ENCODE data around the gene FAF1.

FAF1 gene

GRCh38 chr1:50978852-50979781 is 19.1 kb upstream of the FAF1 start (continued):
- TF ChIP-seq YY2 (tag by site-specific recombination; IDR thresholded peaks at IDR 0.05), result no peak
- no peak for TF ChIP-seq ZNF530 (tag by site-specific recombination; IDR thresholded peaks at IDR 0.05; ENCODE audit: low read depth)
- no peak for TF ChIP-seq ELK4 (IDR thresholded peaks at IDR 0.05; ENCODE audit: borderline replicate concordance, low read depth, low read length)
- TF ChIP-seq ZNF23 (tag by site-specific recombination; IDR thresholded peaks at IDR 0.05; ENCODE audit: borderline replicate concordance), result no peak
- TF ChIP-seq ZNF521 (tag by site-specific recombination; IDR thresholded peaks at IDR 0.05), result no peak
- 0 out of 2 replicates have a peak, but pooled peaks have one; percentile 5 for TF ChIP-seq ZBTB17 (tag by site-specific recombination; IDR thresholded peaks at IDR 0.05)
- TF ChIP-seq KLF17 (tag by site-specific recombination; IDR thresholded peaks at IDR 0.05), result no peak
- no peak for TF ChIP-seq ZNF292 (tag by site-specific recombination; IDR thresholded peaks at IDR 0.05; ENCODE audit: borderline replicate concordance, low read depth)
- no peak for TF ChIP-seq ZNF544 (tag by site-specific recombination; IDR thresholded peaks at IDR 0.05)
- no peak for TF ChIP-seq HOXA7 (CRISPR knock-in tag; IDR thresholded peaks at IDR 0.05; ENCODE audit: borderline replicate concordance)
- TF ChIP-seq ZNF76 (tag by site-specific recombination; IDR thresholded peaks at IDR 0.05; ENCODE audit: borderline replicate concordance, low read depth), result no peak
- TF ChIP-seq ZNF843 (tag by site-specific recombination; IDR thresholded peaks at IDR 0.05), result no peak
- TF ChIP-seq ZNF248 (tag by site-specific recombination; IDR thresholded peaks at IDR 0.05), result no peak
- no peak for TF ChIP-seq ZNF433 (tag by site-specific recombination; IDR thresholded peaks at IDR 0.05; ENCODE audit: low read depth)
- TF ChIP-seq MZF1 (tag by site-specific recombination; IDR thresholded peaks at IDR 0.05; ENCODE audit: borderline replicate concordance), result no peak
- no peak for TF ChIP-seq ZNF610 (tag by site-specific recombination; IDR thresholded peaks at IDR 0.05; ENCODE audit: borderline replicate concordance)
- TF ChIP-seq ZNF398 (tag by site-specific recombination; IDR thresholded peaks at IDR 0.05), result peak; percentile 32; the same call in 1 of the 2 replicates
- no peak for TF ChIP-seq ZNF837 (tag by site-specific recombination; IDR thresholded peaks at IDR 0.05)
- TF ChIP-seq ZNF747 (tag by site-specific recombination; IDR thresholded peaks at IDR 0.05), result no peak
- no peak for TF ChIP-seq ZNF670 (tag by site-specific recombination; IDR thresholded peaks at IDR 0.05; ENCODE audit: low read depth)
- TF ChIP-seq TCF7L2 (IDR thresholded peaks at IDR 0.05; ENCODE audit: borderline replicate concordance, low read depth, low read length), result no peak
- peak; percentile 67; the same call in 1 of the 2 replicates for TF ChIP-seq ZNF2 (tag by site-specific recombination; IDR thresholded peaks at IDR 0.05)
- TF ChIP-seq ZNF302 (tag by site-specific recombination; IDR thresholded peaks at IDR 0.05; ENCODE audit: low read depth), result no peak
- TF ChIP-seq ZNF626 (tag by site-specific recombination; IDR thresholded peaks at IDR 0.05), result no peak
- no peak for TF ChIP-seq ZNF677 (tag by site-specific recombination; IDR thresholded peaks at IDR 0.05)
- no peak for TF ChIP-seq ZNF148 (tag by site-specific recombination; IDR thresholded peaks at IDR 0.05; ENCODE audit: borderline replicate concordance)
- TF ChIP-seq ZBTB21 (tag by site-specific recombination; IDR thresholded peaks at IDR 0.05), result no peak
- no peak for TF ChIP-seq ZNF560 (tag by site-specific recombination; IDR thresholded peaks at IDR 0.05; ENCODE audit: borderline replicate concordance)
- TF ChIP-seq ZNF37A (tag by site-specific recombination; IDR thresholded peaks at IDR 0.05), result no peak
- peak; percentile 90; the same call in 1 of the 2 replicates for TF ChIP-seq REPIN1 (tag by site-specific recombination; IDR thresholded peaks at IDR 0.05; ENCODE audit: low read depth)
- TF ChIP-seq OSR2 (tag by site-specific recombination; IDR thresholded peaks at IDR 0.05), result peak; percentile 97
- TF ChIP-seq IKZF3 (tag by site-specific recombination; IDR thresholded peaks at IDR 0.05), result peak; percentile 53; the same call in 1 of the 2 replicates
- TF ChIP-seq ZNF266 (tag by site-specific recombination; IDR thresholded peaks at IDR 0.05; ENCODE audit: low read depth), result no peak
- peak; percentile 28; the same call in 1 of the 2 replicates for TF ChIP-seq YY1 (tag by site-specific recombination; IDR thresholded peaks at IDR 0.05)

Measured in HEK293 (cell line).